DOHH2 (cell line): ENCODE measurements around the gene NGDN.

ENCODE experiments used
- H3F3A ChIP-seq: fragments of 200-600 bp; sonication (generic), shearing (Covaris generic); 2 replicates; pipeline ENCODE4 v1.6.0; 2016; ENCODE audit warnings: antibody characterized with exemption, mild to moderate bottlenecking; ENCODE audit not compliant: control insufficient read depth, insufficient read depth
- H3K27ac ChIP-seq: fragments of 200-600 bp; sonication (generic); 2 replicates; pipeline ENCODE4 v1.5.1; 2014; ENCODE audit warnings: low read depth, mild to moderate bottlenecking, low read length, moderate library complexity
- H3K27me3 ChIP-seq: fragments of 200-600 bp; sonication (generic); 2 replicates; pipeline ENCODE4 v1.6.1; 2014; ENCODE audit warnings: mild to moderate bottlenecking, low read length, mixed read lengths; ENCODE audit not compliant: control insufficient read depth
- H3K36me3 ChIP-seq: fragments of 200-600 bp; sonication (generic); 2 replicates; pipeline ENCODE4 v1.6.1; 2014; ENCODE audit warnings: mild to moderate bottlenecking, low read length, moderate library complexity, mixed read lengths; ENCODE audit not compliant: control insufficient read depth
- H3K4me1 ChIP-seq: fragments of 200-600 bp; sonication (generic); 2 replicates; pipeline ENCODE4 v1.6.1; 2014; ENCODE audit warnings: mild to moderate bottlenecking, low read length, mixed read lengths; ENCODE audit not compliant: control insufficient read depth
- H3K4me2 ChIP-seq: fragments of 200-600 bp; sonication (generic); 2 replicates; pipeline ENCODE4 v1.6.0; 2014; ENCODE audit warnings: mild to moderate bottlenecking, low read length, moderate library complexity
- H3K4me3 ChIP-seq: fragments of 200-600 bp; sonication (generic); 2 replicates; pipeline ENCODE4 v1.5.1; 2014; ENCODE audit warnings: mild to moderate bottlenecking, low read length, mixed read lengths
- H3K79me2 ChIP-seq: fragments of 200-600 bp; sonication (generic); 2 replicates; pipeline ENCODE4 v1.6.1; 2014; ENCODE audit warnings: mild to moderate bottlenecking, low read length, mixed read lengths; ENCODE audit not compliant: control insufficient read depth
- H3K9me2 ChIP-seq: fragments of 200-600 bp; sonication (generic); replicated peaks from 2 replicates; pipeline ENCODE4 v1.6.1; 2014; ENCODE audit warnings: mild to moderate bottlenecking, low read length, mixed read lengths; ENCODE audit not compliant: control insufficient read depth
- H3K9me3 ChIP-seq: fragments of 200-600 bp; sonication (generic); 2 replicates; pipeline ENCODE4 v1.6.1; 2014; ENCODE audit warnings: antibody characterized with exemption, low read length, mixed read lengths; ENCODE audit not compliant: control insufficient read depth, insufficient read depth
- H4K20me1 ChIP-seq: fragments of 200-600 bp; sonication (generic); 2 replicates; pipeline ENCODE4 v1.6.0; 2014; ENCODE audit warnings: low read depth, mild to moderate bottlenecking, antibody characterized with exemption, low read length, moderate library complexity; ENCODE audit not compliant: control insufficient read depth, insufficient read depth
- EZH2phosphoT487 ChIP-seq: fragments of 200-600 bp; sonication (generic); IDR thresholded peaks from 2 replicates; pipeline ENCODE4 v1.6.1; 2017; ENCODE audit warnings: borderline replicate concordance, mild to moderate bottlenecking, antibody characterized with exemption, low read length, moderate library complexity, mixed read lengths
- TF ChIP-seq, protein P1 (sequence below): fragments of 200-600 bp; sonication (generic); IDR thresholded peaks from one replicate; pipeline ENCODE4 v1.5.1; 2014; ENCODE audit warnings: antibody characterized with exemption, mild to moderate bottlenecking, low read depth, low read length; ENCODE audit not compliant: poor library complexity, severe bottlenecking

The NGDN gene

GRCh38 chr14:23517650-23518326 lies 48.3 kb downstream of the NGDN start:
- Histone ChIP-seq H3K4me2 (no peak overlapping the region), H3K27me3 (no peaks in the 10 kb centered on the region), H3K4me3 (no peak overlapping the region), H3K9me2 (no peaks in the 10 kb centered on the region), H3K9me3 (no peaks in the 10 kb centered on the region), H3K27ac (no peak overlapping the region), H4K20me1 (no peaks in the 10 kb centered on the region), H3K36me3 (no peaks in the 10 kb centered on the region), H3F3A (no peaks in the 10 kb centered on the region), H3K4me1 (no peaks in the 10 kb centered on the region), H3K79me2 (no peaks in the 10 kb centered on the region)
- TF ChIP-seq, protein P1, sequence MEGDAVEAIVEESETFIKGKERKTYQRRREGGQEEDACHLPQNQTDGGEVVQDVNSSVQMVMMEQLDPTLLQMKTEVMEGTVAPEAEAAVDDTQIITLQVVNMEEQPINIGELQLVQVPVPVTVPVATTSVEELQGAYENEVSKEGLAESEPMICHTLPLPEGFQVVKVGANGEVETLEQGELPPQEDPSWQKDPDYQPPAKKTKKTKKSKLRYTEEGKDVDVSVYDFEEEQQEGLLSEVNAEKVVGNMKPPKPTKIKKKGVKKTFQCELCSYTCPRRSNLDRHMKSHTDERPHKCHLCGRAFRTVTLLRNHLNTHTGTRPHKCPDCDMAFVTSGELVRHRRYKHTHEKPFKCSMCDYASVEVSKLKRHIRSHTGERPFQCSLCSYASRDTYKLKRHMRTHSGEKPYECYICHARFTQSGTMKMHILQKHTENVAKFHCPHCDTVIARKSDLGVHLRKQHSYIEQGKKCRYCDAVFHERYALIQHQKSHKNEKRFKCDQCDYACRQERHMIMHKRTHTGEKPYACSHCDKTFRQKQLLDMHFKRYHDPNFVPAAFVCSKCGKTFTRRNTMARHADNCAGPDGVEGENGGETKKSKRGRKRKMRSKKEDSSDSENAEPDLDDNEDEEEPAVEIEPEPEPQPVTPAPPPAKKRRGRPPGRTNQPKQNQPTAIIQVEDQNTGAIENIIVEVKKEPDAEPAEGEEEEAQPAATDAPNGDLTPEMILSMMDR: no peak
- TF ChIP-seq EZH2phosphoT487: no peak

GRCh38 chr14:23518709-23519108 lies 49.2 kb downstream of the NGDN start:
- H3K9me3 ChIP-seq: no peaks in the 10 kb centered on the region
- H3K4me1 ChIP-seq: no peaks in the 10 kb centered on the region
- no peaks in the 10 kb centered on the region for H3K36me3 ChIP-seq
- TF ChIP-seq EZH2phosphoT487: no peak
- TF ChIP-seq, protein P1: no peak
- no peak overlapping the region for H3K27ac ChIP-seq
- no peak overlapping the region for H3K4me2 ChIP-seq
- no peaks in the 10 kb centered on the region for H4K20me1 ChIP-seq
- no peaks in the 10 kb centered on the region for H3F3A ChIP-seq
- no peaks in the 10 kb centered on the region for H3K79me2 ChIP-seq
- no peak overlapping the region for H3K4me3 ChIP-seq
- no peaks in the 10 kb centered on the region for H3K9me2 ChIP-seq
- H3K27me3 ChIP-seq: no peaks in the 10 kb centered on the region

GRCh38 chr14:23520899-23521533 lies 51.5 kb downstream of the NGDN start:
- H3K36me3 ChIP-seq: no peaks in the 10 kb centered on the region
- no peak overlapping the region for H3K4me2 ChIP-seq
- no peaks in the 10 kb centered on the region for H4K20me1 ChIP-seq
- no peak for TF ChIP-seq EZH2phosphoT487
- TF ChIP-seq, protein P1: no peak
- no peaks in the 10 kb centered on the region for H3K9me3 ChIP-seq
- no peaks in the 10 kb centered on the region for H3K9me2 ChIP-seq
- no peak overlapping the region for H3K4me3 ChIP-seq
- no peaks in the 10 kb centered on the region for H3K4me1 ChIP-seq
- H3K27ac ChIP-seq: no peak overlapping the region
- H3K27me3 ChIP-seq: no peaks in the 10 kb centered on the region
- H3K79me2 ChIP-seq: no peaks in the 10 kb centered on the region
- H3F3A ChIP-seq: no peaks in the 10 kb centered on the region
